HG03103 (cell line): ENCODE data around the gene MYADM.

Experiments used
- ATAC-seq: cut with Tn5 transposase; IDR thresholded peaks from one replicate; pipeline ENCODE4 v1.9.1; 2021; ENCODE audit warnings: low read depth; ENCODE audit not compliant: unreplicated experiment

The MYADM gene

GRCh38 chr19:53883231-53883661, 15.6 kb downstream of the MYADM start:
- no peak for ATAC-seq

- ATAC-seq = no peak
These were observed 16.1 kb downstream of the MYADM start for GRCh38 chr19:53883741-53884140.

- no peak for ATAC-seq
These were observed 16.6 kb downstream of the MYADM start for GRCh38 chr19:53884256-53884655.

GRCh38 chr19:53885036-53885435, 17.4 kb downstream of the MYADM start:
- ATAC-seq = no peak

GRCh38 chr19:53892301-53892980, 24.8 kb downstream of the MYADM start:
- ATAC-seq = no peak

- ATAC-seq = no peak
These were observed 25.3 kb downstream of the MYADM start for GRCh38 chr19:53892981-53893325.

GRCh38 chr19:53894707-53895106, 27.0 kb downstream of the MYADM start:
- ATAC-seq = no peak

GRCh38 chr19:53896682-53897081, 29.0 kb downstream of the MYADM start:
- no peak for ATAC-seq

GRCh38 chr19:53897459-53897858, 29.8 kb downstream of the MYADM start:
- no peak for ATAC-seq

- ATAC-seq = no peak
These were observed 30.5 kb downstream of the MYADM start for GRCh38 chr19:53898166-53898565.

- no peak for ATAC-seq
These were observed 31.1 kb downstream of the MYADM start for GRCh38 chr19:53898636-53899341.

- ATAC-seq = no peak
These were observed 32.6 kb downstream of the MYADM start for GRCh38 chr19:53900191-53900860.

- no peak for ATAC-seq
These were observed 35.5 kb downstream of the MYADM start for GRCh38 chr19:53903055-53903680.

GRCh38 chr19:53904909-53905308, 37.2 kb downstream of the MYADM start:
- no peak for ATAC-seq

- ATAC-seq = no peak
These were observed 38.1 kb downstream of the MYADM start for GRCh38 chr19:53905787-53906186.

- ATAC-seq = no peak
These were observed 38.8 kb downstream of the MYADM start for GRCh38 chr19:53906211-53907192.

GRCh38 chr19:53907193-53907581, 39.5 kb downstream of the MYADM start:
- no peak for ATAC-seq

GRCh38 chr19:53907690-53908089, 40.0 kb downstream of the MYADM start:
- ATAC-seq = no peak

- no peak for ATAC-seq
These were observed 40.6 kb downstream of the MYADM start for GRCh38 chr19:53908106-53908934.
